T-helper 17 cell (primary cell): ENCODE measurements around the gene EWSR1. TPM values are rescaled to one million over a fixed set of nuclear protein-coding genes. Genes with fewer than 3 reads are reported as not detected.
A peak's percentile ranks its signal among the peaks of the same experiment; 100 is the strongest.

Experiments
- ATAC-seq: fragments of 150-1000 bp; cut with Tn5 transposase; 2 replicates; pipeline ENCODE4 v1.10.0; 2021; ENCODE audit warnings: mild to moderate bottlenecking, moderate library complexity
- DNase-seq, 3 donors: peaks; one replicate each; pipeline versions ENCODE4 v3.0.0 to v3.0.0-alpha.2; 2020 to 2021
- H3K9me3 ChIP-seq: one replicate; pipeline ENCODE4 v1.7.0; 2013; ENCODE audit warnings: low read length, mild to moderate bottlenecking; ENCODE audit not compliant: control insufficient read depth, poor library complexity, severe bottlenecking
- H3K27ac Mint-ChIP-seq: one replicate; pipeline ENCODE4 v1.8.0; 2022; ENCODE audit warnings: mild to moderate bottlenecking, moderate library complexity, mixed read lengths
- H3K27me3 Mint-ChIP-seq: one replicate; pipeline ENCODE4 v1.8.0; 2022; ENCODE audit warnings: mixed read lengths
- H3K36me3 Mint-ChIP-seq: one replicate; pipeline ENCODE4 v1.8.0; 2022; ENCODE audit warnings: low read depth, mixed read lengths
- H3K4me1 Mint-ChIP-seq: one replicate; pipeline ENCODE4 v1.8.0; 2022; ENCODE audit warnings: mild to moderate bottlenecking, mixed read lengths
- H3K4me3 Mint-ChIP-seq: one replicate; pipeline ENCODE4 v1.8.0; 2022; ENCODE audit warnings: mild to moderate bottlenecking, moderate library complexity, mixed read lengths
- total RNA-seq, 4 donors: library from RNA in 2 of 4; stranded (reverse) in 2 of 4; gene quantifications; one replicate each; pipeline ENCODE4 v1.2.3 and lab custom pipeline; 2022 to 2026

The EWSR1 gene
- total RNA-seq, 2 donors from 2014 or later = 323 to 335 TPM

DNA sequence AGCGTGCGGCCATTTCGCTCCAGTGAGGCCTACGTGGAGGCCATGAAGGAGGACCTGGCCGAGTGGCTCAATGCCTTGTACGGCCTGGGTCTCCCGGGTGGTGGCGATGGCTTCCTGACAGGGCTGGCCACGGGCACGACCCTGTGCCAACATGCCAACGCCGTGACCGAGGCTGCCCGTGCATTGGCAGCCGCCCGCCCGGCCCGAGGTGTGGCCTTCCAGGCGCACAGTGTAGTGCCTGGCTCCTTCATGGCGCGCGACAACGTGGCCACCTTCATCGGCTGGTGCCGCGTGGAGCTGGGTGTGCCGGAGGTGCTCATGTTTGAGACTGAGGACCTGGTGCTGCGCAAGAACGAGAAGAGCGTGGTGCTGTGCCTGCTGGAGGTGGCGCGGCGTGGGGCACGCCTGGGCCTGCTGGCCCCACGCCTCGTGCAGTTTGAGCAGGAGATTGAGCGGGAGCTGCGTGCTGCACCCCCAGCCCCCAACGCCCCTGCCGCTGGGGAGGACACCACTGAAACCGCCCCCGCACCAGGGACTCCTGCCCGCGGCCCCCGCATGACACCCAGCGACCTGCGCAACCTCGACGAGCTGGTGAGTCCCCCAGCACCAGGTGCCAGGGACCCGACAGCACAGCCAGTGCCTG lies 40.2 kb downstream of the EWSR1 start:
- DNase-seq = no peak
- no peaks in the 10 kb centered on the region for H3K9me3 ChIP-seq
- H3K27ac Mint-ChIP-seq = peak overlapping the region; percentile 80
- H3K36me3 Mint-ChIP-seq = no peaks in the 10 kb centered on the region
- no peak for ATAC-seq
- peaks cover 14% of the 10 kb centered on the region for H3K27me3 Mint-ChIP-seq
- peaks cover 21% of the 10 kb centered on the region for H3K4me1 Mint-ChIP-seq
- H3K4me3 Mint-ChIP-seq = peak overlapping the region; percentile 88

DNA sequence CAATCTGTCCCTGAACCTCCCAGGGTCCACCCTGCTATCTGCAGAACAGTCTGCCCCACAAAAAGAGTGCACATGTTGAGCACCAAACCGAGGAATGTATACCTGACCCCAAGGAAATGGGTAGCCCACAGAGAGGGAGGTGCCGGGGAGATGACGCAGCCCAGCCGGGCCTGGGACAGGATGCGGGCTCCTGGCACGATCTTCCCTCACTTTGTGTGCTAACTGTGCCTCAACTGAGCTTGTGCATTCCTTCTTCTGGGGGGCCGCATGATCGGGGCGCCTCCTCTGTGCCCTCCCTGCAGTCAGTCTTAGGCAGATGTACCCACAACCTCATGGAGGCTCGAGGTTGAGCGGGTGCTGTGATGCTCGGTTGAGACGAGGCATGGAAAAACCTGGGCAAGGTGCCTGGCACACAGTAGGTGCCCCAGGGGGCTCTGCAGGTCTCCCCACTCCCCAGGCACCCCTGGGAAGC lies 40.8 kb downstream of the EWSR1 start:
- ATAC-seq = peak; percentile 67
- no peaks in the 10 kb centered on the region for H3K9me3 ChIP-seq
- Mint-ChIP-seq H3K27ac (peak overlapping the region; percentile 80), H3K36me3 (no peaks in the 10 kb centered on the region), H3K27me3 (peaks cover 19% of the 10 kb centered on the region), H3K4me1 (peaks cover 24% of the 10 kb centered on the region), H3K4me3 (peak overlapping the region; percentile 69)
- DNase-seq = no peak

DNA sequence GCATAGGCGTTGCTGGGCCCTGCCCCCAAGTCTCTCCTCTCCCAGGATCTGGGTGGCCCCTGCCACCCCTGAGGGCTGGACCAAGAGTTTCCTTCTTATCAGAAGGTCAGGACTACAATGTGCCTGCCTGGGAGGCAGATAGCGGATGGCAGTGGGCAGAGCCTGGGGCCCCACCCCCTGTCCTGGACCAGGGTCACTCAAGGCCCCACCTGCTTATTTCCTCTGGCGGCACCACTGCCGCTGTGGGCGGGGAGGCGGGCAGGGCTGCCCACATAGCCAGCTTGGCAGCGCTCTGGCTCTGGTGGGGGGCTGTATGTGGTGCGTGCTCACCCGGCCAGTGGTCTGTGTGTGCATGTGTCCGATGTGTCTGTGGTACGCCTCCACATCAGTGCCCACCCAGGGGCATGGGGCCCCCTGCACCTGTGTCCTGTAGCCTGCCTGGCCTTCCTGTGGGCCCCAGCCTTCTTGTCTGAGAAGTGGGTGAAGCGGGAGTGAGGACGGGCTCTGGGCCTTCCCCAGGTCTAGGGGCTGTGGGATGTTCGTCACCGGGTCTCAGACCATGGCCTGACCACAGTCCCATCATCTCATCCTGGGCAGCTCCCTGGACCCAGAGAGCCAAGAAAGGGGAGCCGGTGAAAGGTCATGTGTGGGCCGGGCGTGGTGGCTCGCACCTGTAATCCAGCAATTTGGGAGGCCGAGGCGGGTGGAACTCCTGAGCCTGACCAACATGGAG lies 41.4 kb downstream of the EWSR1 start:
- peaks cover 31% of the 10 kb centered on the region for H3K4me1 Mint-ChIP-seq
- DNase-seq = no peak
- H3K27me3 Mint-ChIP-seq = peaks cover 26% of the 10 kb centered on the region
- H3K27ac Mint-ChIP-seq = peak overlapping the region; percentile 80
- H3K4me3 Mint-ChIP-seq = peak overlapping the region; percentile 62
- ATAC-seq = no peak
- H3K9me3 ChIP-seq = no peaks in the 10 kb centered on the region
- H3K36me3 Mint-ChIP-seq = no peaks in the 10 kb centered on the region

DNA sequence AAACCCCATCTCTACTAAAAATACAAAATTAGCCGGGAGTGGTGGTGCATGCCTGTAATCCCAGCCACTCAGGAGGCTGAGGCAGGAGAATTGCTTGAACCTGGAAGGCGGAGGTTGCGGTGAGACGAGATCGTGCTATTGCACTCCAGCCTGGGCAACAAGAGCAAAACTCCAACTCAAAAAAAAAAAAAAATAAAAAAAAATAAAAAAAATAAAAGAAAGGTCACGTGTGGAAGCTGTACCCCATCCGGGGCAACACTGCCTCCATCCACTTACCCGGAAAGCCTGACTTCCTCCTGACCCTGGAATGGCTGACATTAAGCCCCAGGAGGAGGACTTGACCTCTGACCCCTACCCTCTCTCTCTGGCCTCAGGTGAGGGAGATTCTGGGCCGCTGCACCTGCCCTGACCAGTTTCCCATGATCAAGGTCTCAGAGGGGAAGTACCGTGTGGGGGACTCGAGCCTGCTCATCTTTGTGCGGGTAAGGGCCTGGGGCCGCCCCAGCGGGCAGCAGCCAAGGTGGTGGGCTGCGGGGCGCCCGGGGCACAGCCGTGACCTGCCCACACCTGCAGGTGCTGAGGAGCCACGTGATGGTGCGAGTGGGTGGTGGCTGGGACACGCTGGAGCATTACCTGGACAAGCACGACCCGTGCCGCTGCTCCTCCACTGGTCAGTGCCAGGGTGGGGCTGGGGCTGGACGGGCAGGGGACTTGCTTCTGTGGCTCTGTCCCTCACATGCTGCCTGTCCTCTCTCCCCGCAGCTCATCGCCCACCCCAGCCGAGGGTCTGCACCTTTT lies 42.2 kb downstream of the EWSR1 start:
- no peak for ATAC-seq
- Mint-ChIP-seq H3K4me3 (no peak overlapping the region), H3K27ac (no peak overlapping the region), H3K36me3 (no peaks in the 10 kb centered on the region), H3K4me1 (peaks cover 35% of the 10 kb centered on the region), H3K27me3 (peaks cover 29% of the 10 kb centered on the region)
- no peaks in the 10 kb centered on the region for H3K9me3 ChIP-seq
- DNase-seq = no peak

DNA sequence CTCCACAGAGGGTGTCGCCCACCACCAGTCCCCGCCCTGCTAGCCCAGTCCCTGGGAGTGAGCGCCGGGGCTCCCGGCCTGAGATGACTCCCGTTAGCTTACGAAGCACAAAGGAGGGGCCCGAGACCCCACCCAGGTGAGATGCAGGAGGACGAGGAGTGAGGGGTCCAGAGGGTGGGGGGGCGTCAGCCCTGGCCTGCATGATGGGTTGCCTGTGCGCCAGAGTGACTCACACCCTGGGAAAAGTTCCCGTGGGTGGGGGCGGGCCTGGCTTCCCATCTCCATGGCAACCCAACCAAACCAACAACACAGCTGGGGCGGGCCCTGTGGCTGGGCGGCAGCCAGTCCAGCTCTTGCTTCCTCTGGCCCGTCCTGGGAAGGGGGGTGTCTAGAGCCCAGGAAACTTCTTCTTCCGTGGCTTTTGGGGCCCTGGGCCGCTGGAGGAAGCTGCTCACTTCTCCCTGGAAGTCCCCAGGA lies 42.8 kb downstream of the EWSR1 start:
- H3K36me3 Mint-ChIP-seq = no peaks in the 10 kb centered on the region
- no peaks in the 10 kb centered on the region for H3K9me3 ChIP-seq
- H3K4me3 Mint-ChIP-seq = no peak overlapping the region
- DNase-seq (peak in 2 of 3 donors; percentile 32 to 41), ATAC-seq (peak; percentile 49)
- peaks cover 34% of the 10 kb centered on the region for H3K4me1 Mint-ChIP-seq
- H3K27ac Mint-ChIP-seq = no peak overlapping the region
- H3K27me3 Mint-ChIP-seq = peaks cover 29% of the 10 kb centered on the region

DNA sequence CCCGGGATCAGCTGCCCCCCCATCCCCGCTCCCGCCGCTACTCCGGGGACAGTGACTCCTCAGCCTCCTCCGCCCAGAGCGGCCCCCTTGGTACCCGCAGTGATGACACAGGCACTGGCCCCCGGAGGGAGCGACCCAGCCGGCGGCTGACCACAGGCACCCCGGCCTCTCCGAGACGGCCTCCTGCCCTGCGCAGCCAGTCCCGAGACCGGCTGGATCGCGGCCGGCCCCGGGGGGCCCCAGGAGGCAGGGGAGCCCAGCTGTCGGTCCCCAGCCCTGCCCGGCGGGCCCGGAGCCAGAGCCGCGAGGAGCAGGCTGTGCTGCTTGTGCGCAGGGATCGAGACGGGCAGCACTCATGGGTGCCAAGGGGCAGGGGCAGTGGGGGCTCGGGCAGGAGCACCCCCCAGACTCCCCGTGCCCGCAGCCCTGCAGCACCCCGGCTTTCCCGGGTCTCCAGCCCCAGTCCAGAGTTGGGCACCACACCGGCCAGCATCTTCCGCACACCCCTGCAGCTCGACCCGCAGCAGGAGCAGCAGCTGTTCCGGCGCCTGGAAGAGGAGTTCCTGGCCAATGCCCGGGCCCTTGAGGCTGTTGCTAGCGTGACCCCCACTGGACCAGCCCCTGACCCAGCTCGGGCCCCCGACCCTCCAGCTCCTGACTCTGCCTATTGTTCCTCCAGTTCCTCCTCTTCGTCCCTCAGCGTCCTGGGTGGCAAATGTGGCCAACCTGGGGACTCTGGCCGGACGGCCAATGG lies 43.6 kb downstream of the EWSR1 start:
- no peak for DNase-seq
- H3K4me3 Mint-ChIP-seq = peak overlapping the region; percentile 31
- H3K36me3 Mint-ChIP-seq = no peaks in the 10 kb centered on the region
- H3K4me1 Mint-ChIP-seq = peaks cover 31% of the 10 kb centered on the region
- no peak overlapping the region for H3K27ac Mint-ChIP-seq
- H3K9me3 ChIP-seq = no peaks in the 10 kb centered on the region
- no peak for ATAC-seq
- H3K27me3 Mint-ChIP-seq = peaks cover 34% of the 10 kb centered on the region

DNA sequence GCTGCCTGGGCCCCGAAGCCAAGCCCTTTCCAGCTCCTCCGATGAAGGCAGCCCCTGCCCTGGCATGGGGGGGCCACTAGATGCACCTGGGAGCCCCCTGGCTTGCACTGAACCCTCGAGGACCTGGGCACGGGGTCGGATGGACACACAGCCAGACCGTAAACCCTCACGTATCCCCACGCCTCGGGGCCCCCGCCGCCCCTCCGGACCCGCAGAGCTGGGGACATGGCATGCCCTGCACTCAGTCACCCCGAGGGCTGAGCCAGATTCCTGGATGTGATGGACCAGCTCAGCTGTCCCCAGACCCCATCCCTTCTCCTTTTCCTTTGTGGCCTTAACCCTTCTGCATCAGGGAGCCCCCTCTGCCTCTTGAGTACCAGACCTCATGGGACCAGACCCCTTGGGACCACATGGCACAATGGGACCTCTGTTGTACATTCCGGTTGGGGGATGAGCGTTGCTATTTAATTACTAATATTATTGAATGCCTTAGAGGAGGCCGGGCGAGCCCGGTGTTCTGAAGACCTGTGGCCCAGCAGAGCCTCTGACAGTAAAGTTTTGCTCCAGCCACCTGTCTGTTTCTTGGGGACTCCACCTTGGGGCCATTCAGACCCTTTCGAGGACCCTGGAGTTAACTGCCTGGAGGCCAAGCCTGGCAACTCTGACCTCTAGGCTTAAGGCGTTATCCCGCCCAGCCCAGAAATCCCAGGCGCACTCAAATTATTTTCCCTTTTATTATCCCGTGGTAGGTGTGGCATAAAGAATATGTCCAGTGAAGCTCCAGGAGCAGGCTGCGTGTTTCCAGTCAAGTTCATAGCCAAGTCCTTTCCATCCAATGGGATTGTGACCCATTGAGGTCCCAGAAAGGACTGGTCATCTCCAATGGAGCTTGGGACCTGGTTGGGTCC lies 44.4 kb downstream of the EWSR1 start:
- no peak for ATAC-seq

DNA sequence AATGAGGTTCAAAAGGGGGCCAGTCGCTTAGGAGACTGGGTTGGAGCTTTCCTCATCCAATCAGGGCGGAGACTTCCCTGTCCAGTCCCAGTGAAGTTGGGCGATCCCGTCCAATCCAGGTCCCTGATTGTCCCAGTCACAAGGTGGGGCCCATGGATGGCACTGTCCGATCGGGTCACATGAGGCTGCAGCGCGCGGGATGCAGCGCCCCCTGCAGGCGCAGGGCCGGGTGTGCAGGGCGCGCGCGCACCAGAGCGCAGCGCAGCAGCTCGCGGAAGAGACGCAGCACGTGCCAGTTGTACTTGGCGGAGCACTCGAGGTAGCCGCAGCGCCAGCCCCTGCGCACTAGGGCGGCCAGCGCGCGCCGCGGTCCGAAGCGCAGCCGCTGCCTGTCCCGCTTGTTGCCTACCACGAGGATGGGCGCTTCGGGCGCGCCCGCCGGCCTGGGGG lies 45.1 kb downstream of the EWSR1 start:
- H3K36me3 Mint-ChIP-seq = no peaks in the 10 kb centered on the region
- H3K27me3 Mint-ChIP-seq = peaks cover 41% of the 10 kb centered on the region
- no peaks in the 10 kb centered on the region for H3K9me3 ChIP-seq
- no peak for DNase-seq
- peak overlapping the region; percentile 2 for H3K27ac Mint-ChIP-seq
- H3K4me1 Mint-ChIP-seq = peaks cover 28% of the 10 kb centered on the region
- no peak overlapping the region for H3K4me3 Mint-ChIP-seq
- ATAC-seq = peak; percentile 42

More for the DNA sequence above, 44.4 kb downstream of the EWSR1 start:
- Mint-ChIP-seq H3K4me1 (peaks cover 29% of the 10 kb centered on the region), H3K36me3 (no peaks in the 10 kb centered on the region), H3K27me3 (peaks cover 41% of the 10 kb centered on the region), H3K4me3 (peak overlapping the region; percentile 31), H3K27ac (peak overlapping the region; percentile 2)
- no peaks in the 10 kb centered on the region for H3K9me3 ChIP-seq
- DNase-seq = no peak

DNA sequence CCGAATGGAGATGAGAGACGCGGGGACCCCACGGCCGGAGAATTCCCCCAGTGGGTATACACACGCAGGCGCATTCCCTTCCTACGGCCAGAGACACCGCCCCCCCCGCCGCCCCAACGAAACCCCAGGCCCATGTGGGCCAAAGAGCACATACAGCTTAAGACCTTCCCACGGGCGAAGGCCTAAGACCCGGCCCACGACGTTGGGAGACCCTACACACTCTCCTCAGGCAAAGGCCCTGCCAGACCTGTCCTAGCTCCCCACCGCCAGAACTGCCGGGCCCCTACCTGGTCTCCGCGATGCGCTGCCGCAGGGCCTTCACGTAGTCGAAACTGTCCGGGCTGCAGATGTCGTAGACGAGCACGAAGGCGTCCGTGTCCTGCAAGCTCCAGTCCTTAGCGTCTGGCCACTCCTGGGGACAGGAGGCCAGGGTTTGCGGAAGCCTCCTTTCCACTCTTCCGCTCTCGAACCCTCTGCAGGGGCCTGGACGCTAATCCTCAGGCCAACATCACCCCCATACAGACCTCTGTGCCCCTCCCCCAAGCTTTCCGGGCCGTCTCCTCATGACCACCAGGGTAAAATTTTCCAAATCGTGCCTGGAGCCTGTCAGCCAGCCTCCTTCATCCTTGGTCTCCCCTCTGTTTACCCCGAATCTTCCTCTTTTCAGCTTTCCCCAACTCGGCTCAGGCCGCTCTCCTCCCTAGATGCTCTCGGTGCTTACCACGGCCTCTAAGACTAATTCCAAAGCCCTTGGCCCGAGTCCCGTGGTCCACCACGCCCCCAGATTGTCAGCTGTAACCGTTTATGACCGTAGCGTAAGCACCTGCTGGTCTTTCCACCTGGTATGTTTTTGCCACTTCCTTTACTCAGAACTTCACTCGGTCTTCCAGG lies 45.8 kb downstream of the EWSR1 start:
- Mint-ChIP-seq H3K4me3 (peak overlapping the region; percentile 63), H3K27me3 (peaks cover 41% of the 10 kb centered on the region), H3K4me1 (peaks cover 22% of the 10 kb centered on the region), H3K36me3 (no peaks in the 10 kb centered on the region), H3K27ac (peak overlapping the region; percentile 2)
- no peaks in the 10 kb centered on the region for H3K9me3 ChIP-seq
- ATAC-seq = no peak
- DNase-seq = no peak

DNA sequence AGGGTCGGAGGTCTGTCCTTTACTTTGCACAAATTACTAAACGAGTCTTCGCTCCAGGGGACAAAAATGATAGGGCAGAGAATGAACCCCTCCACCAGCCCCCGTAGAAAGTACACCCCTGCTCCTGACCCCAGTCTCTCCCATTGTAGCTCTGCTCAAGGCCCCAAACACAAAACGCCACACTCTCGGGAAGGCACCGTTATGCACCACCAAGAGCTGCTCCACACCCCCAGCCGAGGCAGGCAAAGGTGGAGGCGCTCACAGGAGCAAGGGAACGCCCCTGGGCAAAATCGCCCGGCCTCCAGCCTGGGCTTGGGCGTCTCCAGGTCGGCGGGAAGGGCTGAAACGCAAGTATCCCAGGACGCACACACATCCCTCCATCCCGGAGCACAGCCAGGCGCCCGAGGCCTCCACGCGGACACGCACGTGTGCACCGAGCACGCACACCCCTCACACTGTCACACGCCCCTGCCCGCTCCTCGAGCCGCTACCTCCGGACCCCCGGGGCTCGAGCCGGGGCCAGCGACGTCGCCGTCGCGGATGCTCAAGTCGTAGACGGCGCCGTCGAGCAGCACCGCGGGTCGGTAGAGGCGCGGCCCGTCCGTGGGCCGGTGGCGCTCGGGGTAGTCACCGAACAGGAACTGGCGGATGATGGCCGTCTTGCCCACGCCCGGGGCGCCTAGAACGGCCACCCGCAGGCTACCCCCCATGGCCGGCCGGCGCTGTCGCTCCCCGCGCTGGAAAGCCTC lies 46.6 kb downstream of the EWSR1 start:
- DNase-seq (no peak), ATAC-seq (no peak)
- Mint-ChIP-seq H3K4me3 (peak overlapping the region; percentile 63), H3K36me3 (no peaks in the 10 kb centered on the region), H3K27ac (peak overlapping the region; percentile 2), H3K4me1 (peaks cover 19% of the 10 kb centered on the region), H3K27me3 (peaks cover 41% of the 10 kb centered on the region)
- no peaks in the 10 kb centered on the region for H3K9me3 ChIP-seq
